Neural cell (in vitro differentiated cells): ENCODE results near the gene CPEB4. TPM values are rescaled to one million over a fixed set of nuclear protein-coding genes. Genes with fewer than 3 reads are reported as not detected.

Source experiments
- H2AFZ ChIP-seq: fragments of 200-600, 300-800 bp; sonication (generic), shearing (Covaris generic); 2 replicates; pipeline ENCODE4 v1.6.0; 2014; ENCODE audit warnings: low read depth, mild to moderate bottlenecking, antibody characterized with exemption, low read length, moderate library complexity
- H3F3A ChIP-seq: fragments of 200-600 bp; shearing (Covaris generic); 2 replicates; pipeline ENCODE4 v1.6.1; 2016; ENCODE audit warnings: mild to moderate bottlenecking, moderate library complexity, mixed read lengths, antibody characterized with exemption, low read length; ENCODE audit not compliant: insufficient read depth, poor library complexity, severe bottlenecking
- H3K27ac ChIP-seq: fragments of 200-600, 300-800 bp; sonication (generic), shearing (Covaris generic); 2 replicates; pipeline ENCODE4 v1.5.1; 2014; ENCODE audit warnings: mild to moderate bottlenecking, low read length, moderate library complexity
- H3K27me3 ChIP-seq: fragments of 300-800, 200-600 bp; sonication (generic), shearing (Covaris generic); 2 replicates; pipeline ENCODE4 v1.6.0; 2014; ENCODE audit warnings: mild to moderate bottlenecking, low read depth, low read length, moderate library complexity; ENCODE audit not compliant: insufficient read depth
- H3K36me3 ChIP-seq: fragments of 300-800, 200-600 bp; sonication (generic), shearing (Covaris generic); 2 replicates; pipeline ENCODE4 v1.5.1; 2014; ENCODE audit warnings: mild to moderate bottlenecking, antibody characterized with exemption, low read length, moderate library complexity; ENCODE audit not compliant: insufficient read depth
- H3K4me2 ChIP-seq: fragments of 300-800, 200-600 bp; sonication (generic), shearing (Covaris generic); 2 replicates; pipeline ENCODE4 v1.6.0; 2014; ENCODE audit warnings: mild to moderate bottlenecking, low read length
- H3K4me3 ChIP-seq: fragments of 300-800, 200-600 bp; sonication (generic), shearing (Covaris generic); 2 replicates; pipeline ENCODE4 v1.5.1; 2014; ENCODE audit warnings: mild to moderate bottlenecking, low read length, moderate library complexity
- H3K79me2 ChIP-seq: fragments of 200-600 bp; shearing (Covaris generic); replicated peaks from 2 replicates; pipeline ENCODE4 v1.6.0; 2014; ENCODE audit warnings: mild to moderate bottlenecking, low read length, moderate library complexity; ENCODE audit not compliant: insufficient read depth
- H3K9ac ChIP-seq: fragments of 300-800, 200-600 bp; sonication (generic), shearing (Covaris generic); 2 replicates; pipeline ENCODE4 v1.6.1; 2016; ENCODE audit warnings: mild to moderate bottlenecking, low read length, mixed read lengths
- H3K9me2 ChIP-seq: fragments of 200-600 bp; shearing (Covaris generic); 2 replicates; pipeline ENCODE4 v1.6.1; 2016; ENCODE audit warnings: mild to moderate bottlenecking, low read length, mixed read lengths; ENCODE audit not compliant: insufficient read depth
- H3K9me3 ChIP-seq: fragments of 200-600, 300-800 bp; sonication (generic), shearing (Covaris generic); 2 replicates; pipeline ENCODE4 v1.6.1; 2016; ENCODE audit warnings: mild to moderate bottlenecking, mixed run types, low read length, moderate library complexity, mixed read lengths
- H4K20me1 ChIP-seq: fragments of 200-600 bp; shearing (Covaris generic); 2 replicates; pipeline ENCODE4 v1.6.1; 2016; ENCODE audit warnings: mild to moderate bottlenecking, mixed run types; ENCODE audit not compliant: insufficient read depth
- CTCF ChIP-seq: fragments of 450-650 bp; IDR thresholded peaks from 2 replicates; pipeline ENCODE4 v1.5.1; 2014; ENCODE audit warnings: antibody characterized with exemption, mild to moderate bottlenecking, moderate library complexity; ENCODE audit not compliant: poor library complexity, severe bottlenecking
- EP300 ChIP-seq: fragments of 450-650 bp; conservative IDR thresholded peaks from 2 replicates; pipeline ENCODE4 v1.6.1; 2014; ENCODE audit warnings: antibody characterized with exemption, mild to moderate bottlenecking, moderate library complexity; ENCODE audit not compliant: poor library complexity, severe bottlenecking
- EZH2 ChIP-seq: fragments of 200-600, 300-800 bp; shearing (Covaris generic), sonication (generic); IDR thresholded peaks from 2 replicates; pipeline ENCODE4 v1.6.1; 2014; ENCODE audit warnings: antibody characterized with exemption, low read length, borderline replicate concordance, mild to moderate bottlenecking; ENCODE audit not compliant: insufficient read depth, poor library complexity, severe bottlenecking
- MXI1 ChIP-seq: fragments of 450-650 bp; conservative IDR thresholded peaks from 2 replicates; pipeline ENCODE4 v1.6.1; 2014; ENCODE audit warnings: antibody characterized with exemption, mild to moderate bottlenecking; ENCODE audit not compliant: poor library complexity, severe bottlenecking
- POLR2AphosphoS5 ChIP-seq: IDR thresholded peaks from 2 replicates; pipeline ENCODE4 v1.6.1; 2012
- RAD21 ChIP-seq: fragments of 450-650 bp; conservative IDR thresholded peaks from 2 replicates; pipeline ENCODE4 v1.6.1; 2014; ENCODE audit warnings: antibody characterized with exemption, mild to moderate bottlenecking, moderate library complexity
- REST ChIP-seq: IDR thresholded peaks from 2 replicates; pipeline ENCODE4 v1.6.1; 2012; ENCODE audit warnings: borderline replicate concordance
- SMC3 ChIP-seq: fragments of 450-650 bp; conservative IDR thresholded peaks from 2 replicates; pipeline ENCODE4 v1.6.1; 2014; ENCODE audit warnings: antibody characterized with exemption, mild to moderate bottlenecking, moderate library complexity; ENCODE audit not compliant: poor library complexity
- polyA plus RNA-seq: library from polyadenylated mRNA; depleted of rRNA; stranded (reverse); fragments of >200 nt; gene quantifications from 2 replicates; pipeline ENCODE4 v1.2.3, GENCODE V29; 2014

The CPEB4 gene
- polyA plus RNA-seq, 1 donor from 2014 or later = 42.2 TPM

- H3K36me3 ChIP-seq = peaks cover 2% of the 10 kb centered on the region
- H3K79me2 ChIP-seq = peaks cover 5% of the 10 kb centered on the region
- H3K9me3 ChIP-seq = no peaks in the 10 kb centered on the region
- no peak overlapping the region for H3K4me3 ChIP-seq
- H3K9me2 ChIP-seq = no peaks in the 10 kb centered on the region
- H3K27ac ChIP-seq = no peak overlapping the region
- no peak overlapping the region for H3K9ac ChIP-seq
- no peak overlapping the region for H2AFZ ChIP-seq
- H3F3A ChIP-seq = no peaks in the 10 kb centered on the region
- no peak overlapping the region for H3K4me2 ChIP-seq
- no peak for TF ChIP-seq EZH2
- TF ChIP-seq SMC3 = no peak
- no peak for TF ChIP-seq MXI1
- TF ChIP-seq CTCF = no peak
- no peaks in the 10 kb centered on the region for H3K27me3 ChIP-seq
- no peaks in the 10 kb centered on the region for H4K20me1 ChIP-seq
These were observed 52.1 kb downstream of the CPEB4 start for GRCh38 chr5:173940269-173940668.

GRCh38 chr5:173941102-173941501, 53.0 kb downstream of the CPEB4 start:
- Histone ChIP-seq H3K36me3 (peaks cover 10% of the 10 kb centered on the region), H3K27me3 (no peaks in the 10 kb centered on the region), H3K9me2 (no peaks in the 10 kb centered on the region), H3K9ac (no peak overlapping the region), H3K27ac (no peak overlapping the region), H4K20me1 (no peaks in the 10 kb centered on the region), H3K4me2 (no peak overlapping the region), H3K4me3 (no peak overlapping the region), H3F3A (no peaks in the 10 kb centered on the region), H3K9me3 (no peaks in the 10 kb centered on the region), H2AFZ (no peak overlapping the region), H3K79me2 (peaks cover 3% of the 10 kb centered on the region)
- TF ChIP-seq REST (no peak), POLR2AphosphoS5 (no peak), CTCF (no peak), MXI1 (no peak), RAD21 (no peak), EP300 (no peak), SMC3 (no peak)
